Adrenal gland (tissue), 5 donors: ENCODE data around the gene GLT6D1.

Source experiments
- CTCF ChIP-seq, 6 experiments: fragments of 450-650 bp in 4 of 6; fragments of 200-600 bp in 2 of 6; sonication (generic) in 1 of 6; IDR thresholded peaks; 1 replicate in 5 of 6; 2 replicates in 1 of 6; pipeline versions ENCODE4 v1.5.1 to v1.8.0; 2016 to 2021; ENCODE audit warnings: antibody characterized with exemption in 6 of 6, mild to moderate bottlenecking in 2 of 6, moderate library complexity in 1 of 6
- POLR2A ChIP-seq, 2 donors: fragments of 450-650 bp; IDR thresholded peaks; one replicate each; pipeline ENCODE4 v1.6.1; 2017; ENCODE audit warnings: antibody characterized with exemption in 2 of 2, mild to moderate bottlenecking in 2 of 2, moderate library complexity in 1 of 2
- donor health status: DM: no; HTN: no; CAD: no.

DNA sequence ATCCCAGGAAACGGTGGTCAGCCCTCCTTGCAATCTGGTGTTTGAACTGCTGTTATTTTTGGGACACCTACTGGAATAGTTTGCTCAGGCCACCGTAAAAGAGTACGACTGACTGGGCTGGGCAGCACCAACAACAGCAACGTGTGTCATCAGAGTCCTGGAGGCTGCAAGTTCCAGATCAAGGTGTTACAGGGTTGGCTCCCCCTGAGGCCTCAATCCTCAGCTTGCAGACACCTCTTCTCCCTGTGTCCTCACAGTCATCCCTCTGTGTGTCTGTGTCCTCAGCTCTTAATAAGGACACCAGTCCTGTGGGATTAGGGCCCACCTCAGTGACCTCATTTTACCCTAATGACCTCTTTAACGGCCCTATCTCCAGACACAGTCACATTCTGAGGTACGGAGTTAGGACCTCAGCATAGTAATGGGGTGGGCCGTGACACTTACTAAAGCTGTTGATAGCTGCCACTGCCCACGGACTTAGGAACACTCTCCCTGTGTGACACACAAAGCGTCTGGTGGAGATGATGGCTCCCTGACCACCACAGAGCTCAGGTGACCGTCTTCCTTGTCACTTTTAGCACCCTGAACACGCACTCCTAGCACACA, 16.8 kb downstream of the GLT6D1 start:
- TF ChIP-seq CTCF (IDR thresholded peaks at IDR 0.05) (no peak), POLR2A (IDR thresholded peaks at IDR 0.05) (no peak)
